ENCODE results near the gene HSPA1B. TPM values are rescaled to one million over a fixed set of nuclear protein-coding genes. Genes with fewer than 3 reads are reported as not detected.

The HSPA1B gene
- total and polyA plus RNA-seq, 2 of the 4 experiments (the other 2 are of a cell fraction) = 61.1 to 93.6 TPM

DNA sequence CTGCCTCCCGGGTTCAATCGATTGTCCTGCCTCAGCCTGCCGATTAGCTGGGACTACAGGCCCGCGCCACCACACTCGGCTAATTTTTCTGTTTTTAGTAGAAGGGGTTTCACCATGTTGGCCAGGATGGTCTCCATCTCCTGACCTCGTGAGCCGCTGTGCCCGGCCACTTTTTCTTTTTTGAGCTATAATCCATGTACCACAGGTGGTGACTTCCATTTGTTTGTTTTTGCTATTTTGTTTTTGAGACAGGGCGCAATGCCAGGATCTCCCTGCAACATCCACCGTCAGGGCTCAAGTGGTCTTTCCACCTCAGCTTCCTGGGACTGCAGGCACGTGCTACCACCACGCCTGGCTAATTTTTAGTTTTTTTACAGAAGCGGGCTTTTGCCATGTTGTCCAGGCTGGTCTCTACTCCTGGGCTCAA lies 8.5 kb downstream of the HSPA1B start:
- Histone ChIP-seq H3K9ac (ENCODE audit: low read depth, low read length) (peak overlapping the region; percentile 98), H3K79me1 (ENCODE audit: low read depth in 1 of 2, low read length in 2 of 2) (peaks cover 26 to 49% of the 10 kb centered on the region in 2 experiments; a peak in 3 of 4 replicates), H3K18ac (ENCODE audit: low read depth, low read length) (0 out of 2 replicates have a peak overlapping the region, but pooled peaks have one; percentile 42), H3K36me3 (ENCODE audit: control insufficient read depth, insufficient read depth, low read length) (peaks cover 43% of the 10 kb centered on the region), H3K4me1 (ENCODE audit: control insufficient read depth, insufficient read depth, low read length) (peaks cover 12% of the 10 kb centered on the region), H3K4me2 (ENCODE audit: low read depth, low read length) (peak overlapping the region; percentile 94), H4K91ac (ENCODE audit: insufficient read depth, low read depth, low read length) (0 out of 2 replicates have a peak overlapping the region, but pooled peaks have one; percentile 3), H2AFZ (replicated peaks; ENCODE audit: low read length, poor library complexity) (no peak overlapping the region), H2BK15ac (ENCODE audit: low read depth, low read length) (no peak overlapping the region), H2BK5ac (ENCODE audit: low read depth, low read length, poor library complexity, severe bottlenecking) (peak overlapping the region; percentile 52), H3K4ac (ENCODE audit: low read depth, low read length) (peak overlapping the region; percentile 4; the same call in 1 of the 2 replicates), H3K14ac (replicated peaks; ENCODE audit: low read depth, low read length) (peak overlapping the region; percentile 82), H2AK9ac (replicated peaks; ENCODE audit: low read depth, low read length, poor library complexity) (peak overlapping the region; percentile 6), H4K8ac (ENCODE audit: low read depth in 2 of 2, low read length in 2 of 2) (peak overlapping the region in 1 of 2 experiments; percentile 57; a peak in 1 of 4 replicates), H3K56ac (ENCODE audit: extremely low read depth, insufficient read depth, low read length) (0 out of 2 replicates have a peak overlapping the region, but pooled peaks have one; percentile 49), H3K9me3 (ENCODE audit: control insufficient read depth, insufficient read depth, low read length) (no peaks in the 10 kb centered on the region), H3K27me3 (ENCODE audit: control insufficient read depth, insufficient read depth, low read length) (no peaks in the 10 kb centered on the region), H3K9me1 (ENCODE audit: insufficient read depth, low read length) (peaks cover 7% of the 10 kb centered on the region; the same call in 1 of the 2 replicates), H2BK20ac (ENCODE audit: low read depth, low read length) (no peak overlapping the region), H2BK120ac (ENCODE audit: low read depth, low read length) (no peak overlapping the region), H3K23ac (ENCODE audit: low read depth, low read length) (peak overlapping the region; percentile 83), H4K5ac (ENCODE audit: low read depth, low read length) (peak overlapping the region; percentile 36; the same call in 1 of the 2 replicates), H3K4me3 (ENCODE audit: insufficient read depth, low read depth, low read length) (peak overlapping the region; percentile 93), H3K27ac (ENCODE audit: insufficient read depth, low read length) (peak overlapping the region; percentile 79), H4K20me1 (ENCODE audit: insufficient read depth, low read length) (peaks cover 50% of the 10 kb centered on the region), H2AK5ac (ENCODE audit: low read depth, low read length) (0 out of 2 replicates have a peak overlapping the region, but pooled peaks have one; percentile 41)
- ChIA-PET POLR2A (ENCODE audit: unreplicated experiment) (interaction anchor here (0.7 to 0.8 kb wide), 2 partner anchors 21 to 26 kb away, joined by 3 to 13 read pairs; partner anchors contain the start of gene NEU1), CTCF (interaction anchor here (0.6 kb wide), 1 partner anchor 140 kb away, joined by 4 read pairs; no protein-coding TSS in a partner anchor)
- TF ChIP-seq CHD1 (IDR thresholded peaks at IDR 0.05; ENCODE audit: low read depth, low read length) = no peak
- TF ChIP-seq MAFK (IDR thresholded peaks at IDR 0.05; ENCODE audit: low read depth, low read length) = no peak
- TF ChIP-seq RCOR1 (IDR thresholded peaks at IDR 0.05; ENCODE audit: insufficient replicate concordance, low read length) = no peak
- peak; percentile 66; the same call in 1 of the 2 replicates for TF ChIP-seq MXI1 (IDR thresholded peaks at IDR 0.05; ENCODE audit: borderline replicate concordance, low read depth, low read length)
- peak; percentile 64 for TF ChIP-seq BHLHE40 (IDR thresholded peaks at IDR 0.05; ENCODE audit: low read depth, low read length)
- dilution Hi-C loops (cut with HindIII; ENCODE audit: low sequenced_read_pairs, unreplicated experiment) = no loop called here
- DNase-seq (peak; percentile 13), ATAC-seq (ENCODE audit: low read depth) (no peak)
- intact Hi-C loops (cut with micrococcal nuclease) = no loop called here
- in situ Hi-C loops (cut with MboI; ENCODE audit: low sequenced_read_pairs) = loop anchor here (10.0 kb wide), 2 partner anchors 151 to 291 kb away; partner anchors contain the start of genes ATP6V1G2, DDX39B, LY6G5C and NFKBIL1
- no TSS peak for BruUV-seq (replicated peaks)
- WGBS, 2 experiments (ENCODE audit: extremely low coverage in 2 of 2, insufficient read length in 1 of 2) = 2% methylated on average over 10 of the region's 14 CpGs; no CpG with 5 or more reads in 1 of the 2 experiments

All from IMR-90 (cell line).